NT2/D1 (cell line): ENCODE measurements around the gene IL17RD.

Experiments used
- DNase-seq: peaks from one replicate; pipeline ENCODE4 v3.0.0-alpha.2; 2011; ENCODE audit warnings: low read depth, low spot score
- H3K27me3 ChIP-seq: 2 replicates; pipeline ENCODE4 v1.6.0; 2011; ENCODE audit warnings: mild to moderate bottlenecking; ENCODE audit not compliant: insufficient read length, insufficient read depth
- H3K36me3 ChIP-seq: 2 replicates; pipeline ENCODE4 v1.6.1; 2011; ENCODE audit warnings: mild to moderate bottlenecking, low read length, mixed read lengths; ENCODE audit not compliant: insufficient read depth, insufficient read length
- H3K4me1 ChIP-seq: 2 replicates; pipeline ENCODE4 v1.5.1; 2011; ENCODE audit not compliant: insufficient read depth, insufficient read length
- H3K4me3 ChIP-seq: 2 replicates; pipeline ENCODE4 v1.5.1; 2011; ENCODE audit warnings: low read depth; ENCODE audit not compliant: insufficient read length
- H3K9ac ChIP-seq: 2 replicates; pipeline ENCODE4 v1.6.0; 2011; ENCODE audit warnings: low read depth; ENCODE audit not compliant: insufficient read length
- H3K9me3 ChIP-seq: 2 replicates; pipeline ENCODE4 v1.5.1; 2011; ENCODE audit warnings: mild to moderate bottlenecking, low read length; ENCODE audit not compliant: insufficient read depth
- SUZ12 ChIP-seq: IDR thresholded peaks from 2 replicates; pipeline ENCODE4 v1.6.1; 2011; ENCODE audit not compliant: insufficient read length, insufficient read depth; ENCODE audit errors: extremely low read depth
- YY1 ChIP-seq: IDR thresholded peaks from 2 replicates; pipeline ENCODE4 v1.6.1; 2011; ENCODE audit not compliant: insufficient read length, insufficient read depth
- ZNF274 ChIP-seq: IDR thresholded peaks from 2 replicates; pipeline ENCODE4 v1.6.1; 2011; ENCODE audit warnings: mild to moderate bottlenecking, low read depth, low read length

The IL17RD gene

GRCh38 chr3:57166660-57167059 lies 1.5 kb upstream of the IL17RD start:
- Histone ChIP-seq H3K4me3 (no peak overlapping the region), H3K4me1 (peaks cover 21% of the 10 kb centered on the region), H3K27me3 (peaks cover 65% of the 10 kb centered on the region), H3K36me3 (peaks cover 9% of the 10 kb centered on the region), H3K9me3 (no peaks in the 10 kb centered on the region), H3K9ac (no peak overlapping the region)
- no peak for DNase-seq
- TF ChIP-seq SUZ12: no peak
- no peak for TF ChIP-seq ZNF274

- DNase-seq: no peak
- no peak overlapping the region for H3K9ac ChIP-seq
- TF ChIP-seq SUZ12 (no peak), YY1 (no peak), ZNF274 (no peak)
- H3K9me3 ChIP-seq: no peaks in the 10 kb centered on the region
- no peak overlapping the region for H3K4me3 ChIP-seq
- peaks cover 24% of the 10 kb centered on the region for H3K4me1 ChIP-seq
- H3K27me3 ChIP-seq: peaks cover 65% of the 10 kb centered on the region
- peaks cover 9% of the 10 kb centered on the region for H3K36me3 ChIP-seq
These were observed 488 bp upstream of the IL17RD start for GRCh38 chr3:57165641-57166040.

GRCh38 chr3:57164217-57164656 lies 916 bp downstream of the IL17RD start:
- no peaks in the 10 kb centered on the region for H3K9me3 ChIP-seq
- peaks cover 25% of the 10 kb centered on the region for H3K4me1 ChIP-seq
- TF ChIP-seq YY1: no peak
- TF ChIP-seq ZNF274: no peak
- no peak for TF ChIP-seq SUZ12
- peak overlapping the region; percentile 70 for H3K4me3 ChIP-seq
- peaks cover 57% of the 10 kb centered on the region for H3K27me3 ChIP-seq
- DNase-seq: no peak
- peak overlapping the region; percentile 86 for H3K9ac ChIP-seq
- peaks cover 9% of the 10 kb centered on the region for H3K36me3 ChIP-seq

GRCh38 chr3:57163751-57164150 lies 1.4 kb downstream of the IL17RD start:
- no peak for TF ChIP-seq ZNF274
- TF ChIP-seq YY1: no peak
- TF ChIP-seq SUZ12: no peak
- Histone ChIP-seq H3K36me3 (peaks cover 9% of the 10 kb centered on the region), H3K9ac (peak overlapping the region; percentile 86), H3K4me1 (peaks cover 25% of the 10 kb centered on the region), H3K9me3 (no peaks in the 10 kb centered on the region), H3K4me3 (peak overlapping the region; percentile 70), H3K27me3 (peaks cover 52% of the 10 kb centered on the region)
- no peak for DNase-seq

GRCh38 chr3:57161915-57162314 lies 3.2 kb downstream of the IL17RD start:
- H3K36me3 ChIP-seq: peaks cover 15% of the 10 kb centered on the region
- H3K9ac ChIP-seq: no peak overlapping the region
- peaks cover 32% of the 10 kb centered on the region for H3K4me1 ChIP-seq
- no peak for TF ChIP-seq ZNF274
- TF ChIP-seq YY1: no peak
- TF ChIP-seq SUZ12: no peak
- no peak for DNase-seq
- H3K27me3 ChIP-seq: peaks cover 49% of the 10 kb centered on the region
- no peaks in the 10 kb centered on the region for H3K9me3 ChIP-seq
- no peak overlapping the region for H3K4me3 ChIP-seq

GRCh38 chr3:57160765-57161538 lies 4.2 kb downstream of the IL17RD start:
- no peak overlapping the region for H3K9ac ChIP-seq
- peaks cover 43% of the 10 kb centered on the region for H3K27me3 ChIP-seq
- TF ChIP-seq SUZ12 (no peak), ZNF274 (no peak), YY1 (no peak)
- peaks cover 16% of the 10 kb centered on the region for H3K36me3 ChIP-seq
- DNase-seq: peak; percentile 74
- no peaks in the 10 kb centered on the region for H3K9me3 ChIP-seq
- H3K4me1 ChIP-seq: peaks cover 30% of the 10 kb centered on the region
- H3K4me3 ChIP-seq: no peak overlapping the region

- H3K4me1 ChIP-seq: peaks cover 30% of the 10 kb centered on the region
- peak; percentile 62 for DNase-seq
- peaks cover 16% of the 10 kb centered on the region for H3K36me3 ChIP-seq
- peaks cover 41% of the 10 kb centered on the region for H3K27me3 ChIP-seq
- TF ChIP-seq YY1 (no peak), ZNF274 (no peak), SUZ12 (no peak)
- H3K4me3 ChIP-seq: no peak overlapping the region
- no peaks in the 10 kb centered on the region for H3K9me3 ChIP-seq
- peak overlapping the region; percentile 23 for H3K9ac ChIP-seq
These were observed 4.9 kb downstream of the IL17RD start for GRCh38 chr3:57160076-57160764.
